NCI-H510A (cell line): ENCODE results near the gene IRF7.
"Not testable (repeated sequence)": the region's sequence is repeated elsewhere in the genome, so short reads cannot be mapped to it uniquely, and the experiment has no call there.

ENCODE experiments used
- DNase-seq: peaks from one replicate; lab custom pipeline; 2025; lab: John Stamatoyannopoulos, UW

Gene IRF7

DNA sequence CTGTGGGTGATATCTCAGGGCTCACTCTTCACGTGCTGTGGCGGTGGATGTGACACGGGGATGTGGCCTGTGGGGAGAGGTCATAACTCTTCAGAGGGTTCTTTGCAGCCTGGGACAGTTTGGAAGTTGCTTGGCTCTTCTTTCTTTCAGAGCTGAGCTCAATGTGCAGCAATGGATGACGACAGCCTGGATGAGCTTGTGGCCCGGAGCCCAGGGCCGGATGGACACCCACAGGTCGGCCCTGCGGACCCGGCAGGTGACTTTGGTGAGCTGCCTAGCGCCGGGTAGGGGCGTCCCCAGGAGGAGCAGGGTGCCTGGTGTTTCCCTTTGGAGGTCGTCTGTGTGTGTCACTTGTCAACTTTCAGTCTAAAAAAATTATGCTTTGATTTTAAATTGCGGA is 34.4 kb downstream of the IRF7 start:
- no peak for DNase-seq

DNA sequence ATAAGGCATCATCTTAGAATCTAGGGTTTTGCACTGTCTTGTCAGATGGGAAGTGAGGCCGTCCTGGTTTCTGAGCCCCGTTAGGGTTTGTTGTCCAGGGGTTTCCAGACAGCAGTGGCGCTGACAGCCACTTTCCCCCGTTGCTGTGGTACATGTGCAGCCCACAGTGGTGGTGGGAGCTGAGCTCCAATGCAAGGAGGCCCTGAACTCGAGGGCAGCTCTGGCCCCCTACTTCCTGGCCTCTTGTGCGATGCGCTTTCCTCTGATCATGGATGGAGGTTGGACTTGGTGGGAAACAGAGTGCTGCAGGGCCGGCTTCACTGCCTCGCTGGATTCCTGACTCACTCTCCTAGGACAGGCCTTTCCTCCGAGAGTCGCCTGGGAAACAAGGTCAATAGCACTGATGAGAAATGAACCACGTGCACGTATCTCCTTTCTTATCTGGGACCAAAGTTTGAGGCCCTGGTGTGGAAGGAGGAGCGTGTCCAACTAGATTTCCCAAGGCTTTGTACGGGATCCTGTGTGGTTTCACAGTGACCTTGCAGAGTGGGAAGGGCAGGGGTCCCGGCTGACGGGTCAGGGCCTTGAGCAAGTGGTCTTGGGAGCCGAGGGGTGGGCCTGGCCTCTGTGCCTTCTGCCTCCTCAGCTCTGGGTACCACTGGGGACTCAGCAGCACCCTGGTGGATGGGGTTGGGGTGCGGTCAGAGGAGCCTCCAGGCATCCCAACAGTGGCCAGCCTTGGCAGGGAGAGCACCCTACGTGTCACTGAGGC is 35.7 kb downstream of the IRF7 start:
- no peak for DNase-seq

DNA sequence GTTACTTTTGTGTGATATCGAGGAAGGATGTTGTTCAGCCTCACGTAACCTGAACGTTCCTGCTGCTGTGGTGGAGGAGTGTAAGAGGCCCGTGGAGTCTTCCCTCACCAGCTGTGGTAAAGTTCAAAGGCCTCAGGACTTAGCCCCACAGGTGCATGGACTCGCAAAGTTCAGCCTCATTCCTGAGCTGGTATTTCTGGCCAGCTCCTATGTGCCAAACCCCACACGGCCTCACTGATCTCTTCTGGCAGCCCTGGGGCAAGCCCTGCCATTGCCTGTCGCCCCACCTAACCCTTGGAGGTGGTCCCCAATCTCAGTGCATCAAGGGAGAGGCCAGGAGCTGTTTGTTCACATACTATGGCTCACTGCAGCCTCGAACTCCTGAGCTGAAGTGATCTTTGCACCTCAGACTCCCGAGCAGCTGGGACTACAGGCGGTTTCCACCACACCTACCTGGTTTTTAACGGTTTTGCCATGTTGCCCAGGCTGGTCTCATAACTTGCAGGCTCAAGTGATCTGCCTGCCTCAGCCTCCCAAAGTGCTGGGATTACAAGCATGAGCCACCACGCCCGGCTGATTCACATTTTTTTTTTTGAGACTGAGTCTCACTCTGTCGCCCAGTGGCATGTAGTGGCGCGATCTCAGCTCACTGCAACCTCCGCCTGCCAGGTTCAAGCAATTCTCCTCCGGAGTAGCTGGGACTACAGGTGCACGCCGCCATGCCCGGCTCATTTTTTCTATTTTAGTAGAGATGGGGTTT is 37.3 kb downstream of the IRF7 start:
- DNase-seq: no peak

DNA sequence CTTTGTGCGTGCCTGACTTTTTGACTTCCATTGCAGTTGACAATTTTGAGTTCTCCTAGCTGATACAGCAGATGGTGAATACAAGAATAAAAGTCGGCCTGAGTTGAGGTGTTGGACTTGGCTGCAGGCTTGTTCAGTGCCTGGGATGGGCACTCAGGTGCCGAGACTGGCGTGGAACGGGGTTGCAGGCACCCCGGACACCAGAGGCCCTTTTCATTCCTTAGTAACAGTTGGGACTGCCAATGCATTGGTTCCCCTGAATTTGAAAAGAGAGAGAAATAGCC is 38.2 kb downstream of the IRF7 start:
- DNase-seq: no peak

DNA sequence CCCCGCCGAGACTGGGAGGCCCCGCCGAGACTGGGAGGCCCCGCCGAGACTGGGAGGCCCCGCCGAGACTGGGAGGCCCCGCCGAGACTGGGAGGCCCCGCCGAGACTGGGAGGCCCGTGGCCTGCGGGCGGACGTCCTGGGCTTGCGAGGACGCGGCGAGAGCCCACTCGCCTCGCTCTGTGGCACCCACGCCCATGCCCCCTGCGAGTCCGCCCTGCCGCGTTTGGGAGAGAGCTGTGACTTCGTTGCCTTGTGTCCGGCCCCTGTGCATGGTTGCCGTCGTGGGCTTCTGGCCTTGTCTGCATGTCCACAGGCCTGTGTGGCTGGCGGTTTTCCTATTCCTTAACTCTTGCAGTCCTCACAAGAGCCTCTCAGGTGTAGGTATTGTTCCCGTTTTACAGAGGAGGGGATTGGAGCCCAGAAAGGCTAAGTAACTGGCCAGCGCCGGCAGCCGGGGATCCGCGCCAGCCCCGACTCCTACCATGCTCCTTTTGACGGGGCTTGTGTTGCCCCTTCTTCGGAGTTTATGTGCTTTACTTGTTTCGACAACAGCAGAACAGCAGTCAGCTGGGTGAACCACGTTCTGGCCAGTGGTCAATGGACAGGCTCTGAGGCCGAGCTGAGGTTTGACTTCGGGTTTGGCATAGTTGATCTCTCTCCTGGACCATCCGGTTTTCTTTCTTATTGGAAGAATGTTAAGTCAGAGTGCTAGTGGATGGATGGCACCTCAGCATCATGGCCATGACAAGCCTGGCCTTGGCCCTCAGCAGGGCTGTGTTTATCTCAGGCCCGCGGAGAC is 38.7 kb downstream of the IRF7 start:
- no peak for DNase-seq

DNA sequence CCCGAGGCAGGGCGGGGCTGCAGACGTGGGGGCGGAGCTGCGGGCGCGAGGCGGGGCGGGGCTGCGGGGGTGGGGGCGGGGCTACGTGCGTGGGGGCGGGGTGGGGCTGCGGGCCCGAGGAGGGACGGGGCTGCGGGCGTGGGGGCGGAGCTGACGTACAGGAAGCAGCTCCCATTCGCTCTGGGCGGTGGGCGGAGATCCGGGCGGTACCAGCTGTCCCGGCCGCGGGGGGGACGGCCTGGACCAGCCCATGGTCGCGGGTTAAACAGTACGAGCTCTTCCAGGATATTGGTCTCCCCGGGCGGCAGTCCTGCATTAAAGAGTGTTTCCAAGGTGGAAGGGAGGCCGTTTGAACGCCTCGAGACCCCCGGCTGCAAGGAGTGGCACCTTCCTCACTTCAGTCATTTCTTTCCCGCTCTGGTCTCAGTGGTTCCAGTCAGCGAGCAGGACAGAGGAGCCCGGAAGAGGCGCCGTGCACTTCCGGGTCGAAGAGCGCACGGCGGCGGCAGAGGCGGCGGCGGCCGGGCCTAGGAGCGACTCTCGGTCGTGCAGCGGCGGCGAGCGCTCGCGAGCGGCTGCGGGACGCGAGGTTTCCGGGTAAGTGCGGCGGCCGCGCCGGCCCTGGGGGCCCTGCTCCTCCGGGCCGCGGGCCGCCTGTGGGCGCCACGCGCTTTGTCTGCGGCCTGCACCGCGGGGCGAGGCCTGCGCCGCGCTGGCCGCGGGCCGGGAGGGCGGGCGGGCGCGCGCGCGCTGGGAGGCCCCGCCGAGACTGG is 39.6 kb downstream of the IRF7 start, which contains the start of gene PHRF1:
Gene PHRF1 (plus strand): TSS at position 475 of the 773 bp plus-strand sequence. CDS start 5,043 bp downstream, outside the sequence.
- DNase-seq: peak; percentile 69

DNA sequence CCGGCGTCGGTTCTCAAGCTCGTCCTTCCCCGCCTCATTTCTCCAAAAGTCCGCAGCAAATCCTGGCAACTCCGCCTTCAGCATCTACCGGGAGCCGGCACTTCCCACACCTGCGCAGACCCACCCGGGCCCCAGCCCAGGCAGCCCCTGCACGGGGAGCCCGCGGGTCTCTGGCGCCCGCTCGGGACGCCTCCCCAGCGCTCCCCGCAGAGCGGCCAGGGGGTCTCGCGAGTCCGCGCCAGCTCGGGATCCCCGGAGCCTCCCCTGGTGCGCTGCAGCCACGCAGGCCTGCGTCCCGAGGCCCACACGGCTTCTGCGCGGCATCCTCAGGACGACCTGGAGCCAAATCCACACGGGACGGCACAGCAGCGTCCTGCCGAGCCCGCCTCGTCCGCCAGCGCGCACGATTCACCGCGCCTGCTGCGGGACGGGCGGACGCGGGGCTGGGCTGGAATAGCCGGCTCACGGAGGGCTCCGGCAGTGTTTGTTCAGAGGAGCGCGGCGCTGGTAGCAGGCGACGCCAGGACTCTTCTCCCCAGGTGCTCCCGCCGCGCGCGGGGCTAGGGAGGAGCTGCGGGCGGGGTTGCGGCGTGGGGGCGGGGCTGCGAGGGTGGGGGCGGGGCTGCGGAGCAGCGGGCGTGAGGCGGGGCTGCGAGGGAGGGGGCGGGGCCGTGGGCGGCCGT is 40.3 kb downstream of the IRF7 start:
- no peak for DNase-seq

DNA sequence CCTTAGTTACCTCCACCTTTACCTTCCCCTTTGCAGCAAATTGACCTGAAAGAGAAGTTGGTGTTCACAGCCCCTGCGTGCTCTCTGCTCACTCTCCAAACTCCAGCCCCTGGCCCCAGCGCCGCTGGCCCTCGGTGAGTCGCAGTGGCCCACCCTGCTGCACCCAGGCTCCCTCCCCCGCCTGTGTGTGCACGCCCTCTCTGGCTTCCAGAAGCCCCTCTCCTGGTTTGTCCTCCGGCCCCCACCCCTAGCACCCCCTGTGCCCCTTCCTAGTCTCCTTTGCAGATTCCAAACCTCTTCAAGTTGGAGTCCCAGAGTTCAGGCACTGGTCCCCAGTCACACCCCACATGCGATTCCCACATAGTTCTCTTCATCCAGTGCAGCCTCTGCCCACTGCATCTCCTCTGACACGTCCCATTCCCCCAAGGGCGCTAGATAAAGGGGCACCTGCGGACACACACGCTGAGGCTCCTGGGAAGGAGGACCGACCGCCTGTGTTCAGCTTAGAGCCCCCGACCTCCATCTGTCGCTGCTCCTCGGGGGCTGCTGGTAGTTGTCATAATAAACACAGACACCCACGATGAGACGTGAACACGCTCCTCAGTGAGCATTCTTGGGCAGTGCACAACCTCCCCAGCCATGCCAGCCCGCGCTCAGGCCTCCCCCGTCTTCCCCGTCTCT is 41.0 kb downstream of the IRF7 start:
- no peak for DNase-seq

DNA sequence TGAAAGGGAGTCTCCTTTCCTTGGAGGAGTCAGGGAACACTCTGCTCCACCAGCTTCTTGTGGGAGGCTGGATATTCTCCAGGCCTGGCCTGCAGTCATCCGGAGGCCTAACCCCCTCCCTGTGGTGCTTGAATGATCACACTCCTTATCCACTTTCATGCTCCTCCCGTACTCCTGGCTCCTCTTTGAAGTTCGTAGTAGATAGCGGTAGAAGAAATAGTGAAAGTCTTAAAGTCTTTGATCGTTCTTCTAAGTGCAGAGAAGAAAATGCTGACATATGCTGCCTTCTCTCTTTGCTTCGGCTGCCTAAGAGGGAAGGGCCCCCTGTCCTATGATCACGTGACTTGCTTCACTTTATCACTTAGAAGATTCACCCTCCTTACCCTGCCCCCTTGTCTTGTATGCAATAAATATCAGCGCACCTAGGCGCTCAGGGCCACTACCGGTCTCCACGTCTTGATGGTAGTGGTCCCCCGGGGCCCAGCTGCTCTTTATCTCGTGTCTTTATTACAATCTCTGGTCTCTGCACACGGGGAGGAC is 41.6 kb downstream of the IRF7 start:
- not testable (repeated sequence) for DNase-seq

DNA sequence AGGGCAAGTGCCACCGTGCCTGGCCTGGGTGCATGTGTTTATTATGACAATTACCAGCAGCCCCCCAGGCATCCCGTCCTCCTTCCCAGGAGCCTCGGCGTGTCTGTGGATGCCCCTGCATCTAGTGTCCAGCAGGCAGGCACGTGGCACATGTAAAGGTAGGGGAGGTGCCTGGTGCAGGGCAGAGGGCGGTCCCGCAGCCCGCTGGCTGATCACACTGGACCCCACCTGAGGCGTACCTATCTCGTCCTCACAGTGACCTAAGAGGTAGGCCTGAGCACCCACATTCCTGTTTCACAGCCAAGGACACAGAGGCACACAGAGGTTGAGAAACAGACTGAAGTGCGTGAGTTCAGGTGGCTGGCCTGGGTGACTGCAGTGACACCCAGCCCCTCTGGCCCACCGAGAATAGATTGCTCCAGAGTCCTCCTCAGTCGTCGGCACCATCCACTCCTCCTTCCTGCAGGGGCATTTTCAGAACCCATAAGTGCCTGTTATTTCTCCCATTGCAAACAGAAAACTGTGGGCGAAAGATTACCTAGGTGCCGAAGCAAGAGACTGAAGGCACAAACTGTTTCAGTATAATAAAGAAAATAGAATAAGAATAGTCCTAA is 42.5 kb downstream of the IRF7 start:
- no peak for DNase-seq

DNA sequence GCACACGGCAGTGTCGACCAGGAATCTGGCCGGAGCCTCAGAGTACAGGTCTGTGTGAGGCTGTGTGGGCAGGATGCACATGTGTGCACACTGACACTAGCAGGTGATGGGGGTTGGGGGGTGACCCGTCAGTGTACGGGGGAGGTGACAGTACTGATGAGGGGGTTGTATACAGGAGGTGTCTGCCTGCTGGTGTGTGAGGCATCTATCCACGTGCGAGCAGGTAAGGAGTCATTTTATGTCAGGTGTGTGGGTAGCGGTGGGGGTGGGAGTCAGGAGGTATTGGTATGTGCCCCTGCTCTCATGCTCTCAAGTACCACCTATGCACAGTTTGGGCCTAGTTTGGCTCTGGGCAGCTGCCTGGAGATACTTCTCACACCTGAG is 44.0 kb downstream of the IRF7 start:
- DNase-seq: no peak

DNA sequence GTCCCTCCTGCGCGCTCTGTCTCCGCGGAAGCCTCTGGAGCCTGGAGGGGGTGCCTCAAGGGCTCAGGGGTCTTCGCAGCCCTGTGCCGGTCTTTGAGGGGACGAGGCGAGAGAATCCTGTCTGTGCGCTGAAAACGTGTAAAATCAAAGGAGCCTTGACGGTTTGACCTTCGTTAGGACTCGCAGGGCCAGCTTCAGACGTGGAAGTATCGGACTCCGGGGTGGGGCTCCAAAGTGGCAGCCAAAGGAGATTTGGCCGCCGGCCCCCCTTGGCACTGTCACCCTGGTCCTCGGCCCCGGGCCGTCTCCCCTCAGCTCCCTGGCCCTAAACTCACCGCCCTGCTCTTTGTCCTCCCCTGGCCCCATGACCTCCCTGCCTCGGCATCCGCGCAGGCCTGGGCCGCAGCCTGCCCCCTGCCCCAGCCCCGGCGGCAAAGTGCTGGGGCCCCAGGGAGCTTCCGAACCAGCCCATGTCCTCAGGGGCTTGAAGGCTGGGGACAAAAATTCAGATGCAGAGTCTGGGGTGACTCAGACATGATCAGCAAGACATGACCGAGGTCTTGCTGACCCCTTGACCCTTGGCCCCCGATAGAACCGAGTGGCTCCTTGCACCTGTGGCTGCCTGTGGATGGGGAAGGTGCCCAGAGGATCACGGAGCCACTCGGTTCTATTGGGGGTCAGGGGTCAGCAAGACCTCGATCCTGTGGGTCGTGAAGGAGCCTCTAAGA is 46.4 kb downstream of the IRF7 start:
- DNase-seq: no peak

DNA sequence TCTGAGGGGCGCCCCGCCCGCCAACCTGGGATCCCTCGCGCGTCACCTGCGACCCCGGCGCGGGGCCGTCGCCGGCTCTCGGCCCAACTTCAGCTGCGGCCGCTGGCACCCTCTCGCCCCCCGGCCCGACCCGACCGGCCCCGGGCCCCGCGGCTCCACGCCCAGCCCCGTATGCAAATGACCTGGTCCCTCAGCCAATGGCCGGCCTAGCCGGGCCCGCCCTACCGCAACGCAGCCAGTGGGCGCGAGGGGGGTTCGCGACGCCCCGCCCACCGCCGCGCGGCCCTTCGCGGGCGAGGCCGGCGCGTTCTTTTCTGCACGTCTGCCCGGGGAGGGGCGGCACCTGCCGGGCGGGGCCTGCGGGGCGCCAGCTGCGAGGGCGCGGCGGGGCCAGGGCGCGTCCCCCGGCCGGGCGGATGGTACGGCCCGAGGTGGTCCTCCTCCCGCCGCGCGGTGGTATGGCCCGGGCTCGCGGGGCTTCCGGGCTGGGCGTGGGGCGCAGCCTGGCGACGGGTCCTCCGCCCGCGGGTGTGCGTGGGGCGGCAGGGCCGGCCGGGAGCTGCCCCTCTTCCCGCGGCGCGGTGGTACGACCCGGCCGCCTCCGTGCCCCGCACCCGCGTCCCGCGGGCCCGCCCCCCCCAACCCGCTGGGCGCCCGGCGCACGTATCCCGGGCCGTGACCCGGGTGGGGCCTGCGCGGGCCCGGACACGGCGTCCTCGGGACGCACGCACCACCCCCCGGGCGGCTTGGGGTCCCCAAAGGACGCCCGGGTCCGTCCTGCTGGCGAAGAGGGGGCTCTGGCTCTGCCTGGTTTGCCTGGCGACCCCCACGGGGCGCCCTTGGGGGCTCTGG is 47.2 kb downstream of the IRF7 start:
- DNase-seq: peak; percentile 80

DNA sequence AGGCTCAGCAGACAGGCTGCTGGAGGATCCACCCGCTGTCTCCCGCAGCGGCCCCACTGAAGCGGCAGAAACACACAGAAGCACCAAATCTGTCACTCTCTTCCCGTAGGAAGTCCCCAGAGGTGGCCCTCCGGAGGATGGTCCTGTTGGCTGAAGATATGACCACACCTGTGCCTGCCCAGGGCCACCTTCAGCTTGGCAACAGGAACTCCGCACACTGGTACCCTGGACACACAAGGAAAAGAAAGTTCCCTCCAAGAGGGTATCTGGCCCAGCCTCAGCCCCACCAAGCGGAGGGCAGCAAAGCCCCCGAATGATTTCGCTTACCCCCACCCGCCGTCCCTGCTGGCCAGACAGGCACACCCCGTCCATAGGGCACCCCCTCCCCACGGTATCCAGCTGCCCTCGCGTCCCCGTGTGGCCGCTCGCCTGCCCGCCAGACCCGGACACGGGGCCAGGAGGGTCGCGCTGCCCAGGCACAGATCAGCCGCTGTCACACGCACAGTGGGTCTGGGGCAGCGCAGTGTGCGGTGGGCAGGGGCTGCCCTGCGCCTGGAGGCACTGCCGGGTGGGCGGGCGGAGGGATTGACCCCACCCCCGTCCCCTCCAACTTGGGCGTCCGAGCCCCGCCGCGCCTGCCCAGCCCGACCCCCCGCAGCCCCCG is 48.0 kb downstream of the IRF7 start:
- DNase-seq: no peak

DNA sequence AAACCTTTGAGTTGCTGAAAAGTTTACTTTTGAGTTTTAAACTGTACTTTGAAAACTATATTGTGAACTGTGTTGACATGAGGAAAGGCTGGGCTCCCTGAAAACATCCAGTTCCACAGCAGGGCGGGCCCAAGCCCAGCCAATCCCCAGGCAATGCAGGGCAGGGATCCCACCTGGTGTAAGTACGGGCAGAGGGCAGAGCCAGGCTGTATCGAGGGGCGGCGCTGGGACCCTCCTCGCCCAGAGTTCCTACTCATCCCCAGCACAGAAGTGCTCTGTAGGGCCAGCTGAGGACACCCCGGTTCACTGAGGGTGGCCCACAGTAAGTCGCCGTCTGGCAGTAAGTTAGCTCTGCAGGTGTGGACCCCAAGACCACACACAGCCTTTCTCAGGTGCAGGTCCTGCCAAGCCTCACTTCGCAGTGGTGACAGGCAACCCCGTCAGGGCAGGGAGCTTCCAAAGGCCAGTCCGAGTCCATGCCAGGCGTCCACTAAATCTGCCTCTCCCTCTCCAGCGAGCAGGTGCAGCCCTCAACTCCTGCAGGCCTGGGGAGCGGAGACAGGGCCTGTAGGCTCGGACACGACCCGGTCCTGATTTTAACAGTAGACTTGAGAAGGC is 48.6 kb downstream of the IRF7 start:
- DNase-seq: no peak

DNA sequence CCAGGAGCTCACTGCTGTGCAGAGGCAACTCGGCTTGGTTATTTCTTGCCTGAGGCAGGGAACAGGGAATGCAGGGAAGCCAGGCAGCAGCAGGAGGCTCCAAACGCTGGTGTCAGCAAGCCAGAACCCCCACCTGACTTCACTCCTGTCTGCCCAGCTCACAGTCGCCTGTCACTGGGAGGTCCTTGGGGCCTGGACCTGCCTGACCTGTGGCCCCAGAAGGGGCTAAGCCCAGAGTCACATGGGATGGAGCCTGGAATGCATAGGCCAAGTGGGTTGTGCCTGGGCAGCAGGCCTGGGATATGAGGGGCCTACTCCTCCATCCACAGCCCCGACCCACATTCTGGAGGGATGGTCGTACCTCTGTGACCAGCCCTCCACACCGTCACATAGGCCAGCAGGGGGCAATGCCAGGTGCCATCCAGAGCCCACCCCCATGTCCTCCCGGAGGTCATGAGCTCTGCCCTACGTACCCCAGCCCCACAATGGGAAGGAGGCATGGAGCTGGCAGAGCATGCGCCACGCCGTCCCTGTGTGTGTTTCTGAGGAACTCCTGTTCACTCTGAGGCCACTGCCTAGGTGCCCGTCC is 49.7 kb downstream of the IRF7 start:
- DNase-seq: no peak
